Ovary (tissue), 3 donors: ENCODE results near the gene JUNB.
A peak's percentile ranks its signal among the peaks of the same experiment; 100 is the strongest.

ENCODE experiments used
- CTCF ChIP-seq, 3 donors: fragments of 450-650 bp in 2 of 3; fragments of 200-600 bp in 1 of 3; IDR thresholded peaks; one replicate each; pipeline versions ENCODE4 v1.5.1 to v1.8.0; 2016 to 2022; ENCODE audit warnings: antibody characterized with exemption in 3 of 3, mild to moderate bottlenecking in 1 of 3
- EP300 ChIP-seq: sonication (generic); formaldehyde crosslinking; IDR thresholded peaks from one replicate; pipeline ENCODE4 v1.6.1; 2017; ENCODE audit warnings: antibody characterized with exemption
- POLR2A ChIP-seq: fragments of 450-650 bp; IDR thresholded peaks from one replicate; pipeline ENCODE4 v1.6.1; 2017; ENCODE audit warnings: antibody characterized with exemption, mild to moderate bottlenecking, moderate library complexity
- donor health status: DM: no; HTN: no; CAD: no.

GRCh38 chr19:12801466-12802266 is 10.4 kb downstream of the JUNB start, which contains the start of the genes PRDX2 and THSD8:
- TF ChIP-seq CTCF (IDR thresholded peaks at IDR 0.05), result peak in 1 of 3 donors; percentile 16
- peak; percentile 68 for TF ChIP-seq POLR2A
- no peak for TF ChIP-seq EP300
